Activated CD8-positive, alpha-beta memory T cell treated with anti-CD3 and anti-CD28 coated beads, Interleukin-2, amount 50 U/mL, for 4 hours (primary cell): ENCODE data around the gene SYN1.
"Not testable (repeated sequence)": the region's sequence is repeated elsewhere in the genome, so short reads cannot be mapped to it uniquely, and the experiment has no call there.

Experiments
- DNase-seq: peaks from one replicate; pipeline ENCODE4 v3.0.0-alpha.2; 2020

Gene SYN1

GRCh38 chrX:47633689-47634590, 14.3 kb upstream of the SYN1 start:
- DNase-seq = no peak

GRCh38 chrX:47632666-47633065, 13.0 kb upstream of the SYN1 start:
- DNase-seq = no peak

GRCh38 chrX:47631676-47632075, 12.0 kb upstream of the SYN1 start:
- DNase-seq = no peak

- DNase-seq = no peak
Measured at GRCh38 chrX:47629419-47630200, 10.0 kb upstream of the SYN1 start, which contains the start of gene CFP. TSS of gene CFP (minus strand) at chrX:47629930. CDS start at chrX:47629844, 86 bp downstream.

- no peak for DNase-seq
Measured at GRCh38 chrX:47628982-47629381, 9.3 kb upstream of the SYN1 start.

GRCh38 chrX:47625365-47625764, 5.7 kb upstream of the SYN1 start:
- DNase-seq = no peak

- peak; percentile 41 for DNase-seq
Measured at GRCh38 chrX:47623540-47624027, 3.9 kb upstream of the SYN1 start.

- DNase-seq = no peak
Measured at GRCh38 chrX:47621851-47622250, 2.2 kb upstream of the SYN1 start.

- no peak for DNase-seq
Measured at GRCh38 chrX:47620303-47620685, 637 bp upstream of the SYN1 start.

GRCh38 chrX:47618923-47619485, 653 bp downstream of the SYN1 start:
- no peak for DNase-seq

GRCh38 chrX:47614618-47615017, 5.0 kb downstream of the SYN1 start:
- DNase-seq = no peak

- no peak for DNase-seq
Measured at GRCh38 chrX:47613082-47613481, 6.6 kb downstream of the SYN1 start.

GRCh38 chrX:47612418-47612817, 7.2 kb downstream of the SYN1 start:
- no peak for DNase-seq

GRCh38 chrX:47611926-47612325, 7.7 kb downstream of the SYN1 start:
- DNase-seq = no peak

- DNase-seq = no peak
Measured at GRCh38 chrX:47611489-47611888, 8.2 kb downstream of the SYN1 start.

GRCh38 chrX:47610511-47610910, 9.1 kb downstream of the SYN1 start:
- no peak for DNase-seq

- no peak for DNase-seq
Measured at GRCh38 chrX:47608130-47608810, 11.4 kb downstream of the SYN1 start.

- no peak for DNase-seq
Measured at GRCh38 chrX:47607091-47607490, 12.6 kb downstream of the SYN1 start.

- DNase-seq = no peak
Measured at GRCh38 chrX:47605024-47605423, 14.6 kb downstream of the SYN1 start.

GRCh38 chrX:47603125-47603524, 16.5 kb downstream of the SYN1 start:
- not testable (repeated sequence) for DNase-seq

GRCh38 chrX:47597222-47597621, 22.4 kb downstream of the SYN1 start:
- no peak for DNase-seq

GRCh38 chrX:47596256-47596655, 23.4 kb downstream of the SYN1 start:
- DNase-seq = no peak

GRCh38 chrX:47595716-47596251, 23.9 kb downstream of the SYN1 start:
- DNase-seq = no peak
